ENCODE results near the gene TRAPPC6A. TPM values are rescaled to one million over a fixed set of nuclear protein-coding genes. Genes with fewer than 3 reads are reported as not detected.

Gene TRAPPC6A
- total RNA-seq (2014; rRNA removed; shearing (Covaris generic)) = 4.3 and 8.4 TPM in 2 replicates

GRCh38 chr19:45177817-45178261, at the start of gene TRAPPC6A:
Gene TRAPPC6A, minus strand, starts transcription at chr19:45178237. Its CDS starts 19 bp downstream, at chr19:45178218.
- DNase-seq (ENCODE audit: low read depth) = peak; percentile 81

DNA sequence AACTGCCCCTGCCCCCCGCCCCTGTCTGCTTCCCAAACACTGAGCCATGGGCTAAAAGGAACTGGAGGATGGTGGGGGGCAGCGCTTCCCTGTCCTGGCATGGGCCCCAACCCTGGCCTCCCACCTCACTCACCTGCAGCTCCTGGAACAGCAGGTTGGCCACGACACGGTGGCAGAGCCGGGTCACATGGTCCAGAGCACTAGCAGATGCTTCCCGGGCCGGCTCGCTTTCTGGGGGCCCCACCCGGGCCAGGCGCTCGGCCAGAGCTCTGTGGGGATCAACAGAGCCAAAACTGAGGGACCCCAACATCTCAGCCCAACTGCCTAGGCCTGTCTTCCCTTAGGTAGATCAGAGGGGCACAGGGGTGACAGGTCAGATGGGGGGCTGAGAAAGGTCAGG, 46.6 kb upstream of the TRAPPC6A start:
- DNase-seq (ENCODE audit: low read depth) = no peak

DNA sequence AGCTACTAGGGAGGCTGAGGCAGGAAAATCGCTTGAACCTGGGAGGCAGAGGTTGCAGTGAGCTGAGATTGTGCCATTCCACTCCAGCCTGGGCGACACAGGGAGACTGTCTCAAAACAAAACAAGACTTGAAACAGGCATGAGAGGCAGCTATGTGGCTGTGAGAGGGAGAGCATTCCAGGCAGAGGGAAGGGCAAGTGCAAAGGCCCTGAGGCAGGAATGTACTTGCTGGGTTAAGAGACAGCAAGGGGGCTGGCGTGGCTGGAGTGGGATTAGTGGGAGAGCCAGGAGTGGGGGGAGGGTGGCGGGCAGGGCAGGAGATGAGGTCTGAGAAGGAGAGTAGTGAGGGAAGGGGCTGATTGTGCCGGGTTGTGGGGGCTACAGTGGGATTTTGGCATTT, 45.8 kb upstream of the TRAPPC6A start:
- no peak for DNase-seq (ENCODE audit: low read depth)

DNA sequence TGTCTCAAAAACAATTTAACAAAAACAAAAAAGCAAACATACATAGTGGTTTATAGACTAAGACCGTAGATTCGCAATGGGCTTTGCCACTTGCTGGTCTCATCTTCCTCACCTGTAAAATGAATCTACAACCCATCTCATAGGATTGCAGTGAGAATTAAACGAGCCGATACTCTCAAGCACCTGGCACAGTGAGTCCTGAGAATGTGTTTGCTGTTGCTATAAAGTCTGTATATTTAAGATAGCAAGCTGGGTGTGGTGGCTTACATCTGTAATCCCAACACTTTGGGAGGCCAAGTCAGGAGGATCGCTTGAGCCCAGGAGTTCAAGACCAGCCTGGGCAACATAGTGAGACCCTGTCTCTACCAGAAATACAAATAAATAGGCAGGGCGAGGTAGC, 44.7 kb upstream of the TRAPPC6A start:
- DNase-seq (ENCODE audit: low read depth) = no peak

DNA sequence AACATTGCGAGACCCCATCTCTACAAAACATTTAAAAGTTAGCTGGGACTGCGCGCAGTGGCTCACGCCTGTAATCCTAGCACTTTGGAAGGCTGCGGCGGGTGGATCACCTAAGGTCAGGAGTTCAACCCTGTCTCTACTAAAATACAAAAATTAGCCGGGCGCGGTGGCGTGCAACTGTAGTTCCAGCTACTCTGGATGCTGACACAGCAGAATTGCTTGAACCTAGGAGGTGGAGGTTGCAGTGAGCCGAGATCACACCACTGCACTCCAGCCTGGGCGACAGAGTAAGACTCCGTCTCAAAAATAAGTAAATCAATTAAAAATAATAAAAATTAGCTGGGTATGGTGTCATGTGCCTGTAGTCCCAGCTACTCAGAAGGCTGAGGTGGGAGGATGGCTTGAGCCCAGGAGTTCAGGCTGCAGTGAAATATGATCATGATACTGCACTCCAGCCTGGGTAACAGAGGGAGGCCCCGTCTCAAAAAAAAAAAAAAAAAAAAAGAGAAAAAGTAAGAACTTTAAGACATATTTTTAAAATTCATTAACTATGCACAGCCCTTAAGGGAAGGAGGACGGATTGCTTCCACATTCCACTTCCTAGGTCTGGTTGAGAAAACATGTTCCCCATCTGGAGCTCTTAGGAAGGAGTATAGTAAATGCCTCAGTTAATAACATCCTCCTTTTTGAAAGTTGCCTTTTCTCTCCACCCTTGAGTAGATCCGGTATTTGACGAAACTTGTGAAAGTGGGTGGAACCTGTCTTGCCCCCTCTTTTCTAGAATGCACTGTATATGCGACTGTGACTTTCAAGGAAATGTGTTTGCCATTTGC, 41.1 kb upstream of the TRAPPC6A start:
- DNase-seq (ENCODE audit: low read depth) = no peak

DNA sequence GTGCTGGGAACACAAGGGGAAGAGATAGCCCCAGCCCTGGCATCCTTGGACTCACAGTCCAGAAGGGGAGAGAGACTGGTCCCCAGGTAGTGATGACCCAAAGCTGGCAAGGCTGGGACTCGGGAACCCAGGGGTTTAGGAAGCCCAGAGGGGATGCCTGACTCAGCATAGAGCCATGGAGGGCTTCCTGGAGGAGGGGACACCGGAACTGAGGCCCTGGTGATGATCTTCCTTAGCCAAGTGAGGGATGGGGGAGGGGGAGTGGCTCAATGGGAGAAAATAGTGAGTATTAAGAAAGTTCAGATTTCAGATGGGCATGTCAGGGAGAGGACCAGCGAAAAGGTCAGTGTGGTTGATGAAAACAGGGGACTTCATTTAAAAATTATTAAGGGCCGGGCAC, 40.4 kb upstream of the TRAPPC6A start:
- DNase-seq (ENCODE audit: low read depth) = no peak

- no peak for DNase-seq (ENCODE audit: low read depth)
These were observed 39.9 kb upstream of the TRAPPC6A start for GRCh38 chr19:45217957-45218334.

GRCh38 chr19:45217193-45217956, 39.3 kb upstream of the TRAPPC6A start:
- DNase-seq (ENCODE audit: low read depth) = peak; percentile 18

GRCh38 chr19:45216667-45217066, 38.6 kb upstream of the TRAPPC6A start:
- DNase-seq (ENCODE audit: low read depth) = no peak

GRCh38 chr19:45215391-45216191, 37.6 kb upstream of the TRAPPC6A start:
- DNase-seq (ENCODE audit: low read depth) = peak; percentile 61

GRCh38 chr19:45213031-45213430, 35.0 kb upstream of the TRAPPC6A start:
- DNase-seq (ENCODE audit: low read depth) = no peak

GRCh38 chr19:45211751-45212381, 33.8 kb upstream of the TRAPPC6A start:
- DNase-seq (ENCODE audit: low read depth) = no peak

DNA sequence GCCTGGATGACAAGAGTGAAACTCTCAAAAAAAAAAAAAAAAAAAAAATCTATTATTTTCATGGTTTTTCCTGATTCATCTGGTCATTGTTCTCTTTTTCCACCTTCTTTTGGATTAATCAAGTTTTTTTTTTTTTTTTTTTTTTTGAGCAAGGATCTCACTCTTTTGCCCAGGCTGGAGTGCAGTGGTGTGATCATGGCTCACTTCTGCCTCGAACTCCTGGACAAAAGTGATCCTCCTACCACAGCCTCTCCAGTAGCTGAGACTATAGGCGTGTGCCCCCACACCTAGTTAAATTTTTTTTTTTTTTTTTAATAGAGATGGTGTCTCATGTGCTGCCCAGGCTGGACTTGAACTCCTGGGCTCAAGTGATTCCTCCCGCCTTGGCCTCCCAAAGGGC, 28.3 kb upstream of the TRAPPC6A start:
- DNase-seq (ENCODE audit: low read depth) = no peak

GRCh38 chr19:45205810-45206209, 27.8 kb upstream of the TRAPPC6A start:
- DNase-seq (ENCODE audit: low read depth) = no peak

- no peak for DNase-seq (ENCODE audit: low read depth)
These were observed 24.6 kb upstream of the TRAPPC6A start for GRCh38 chr19:45202637-45203036.

GRCh38 chr19:45200568-45200967, 22.5 kb upstream of the TRAPPC6A start:
- DNase-seq (ENCODE audit: low read depth) = no peak

DNA sequence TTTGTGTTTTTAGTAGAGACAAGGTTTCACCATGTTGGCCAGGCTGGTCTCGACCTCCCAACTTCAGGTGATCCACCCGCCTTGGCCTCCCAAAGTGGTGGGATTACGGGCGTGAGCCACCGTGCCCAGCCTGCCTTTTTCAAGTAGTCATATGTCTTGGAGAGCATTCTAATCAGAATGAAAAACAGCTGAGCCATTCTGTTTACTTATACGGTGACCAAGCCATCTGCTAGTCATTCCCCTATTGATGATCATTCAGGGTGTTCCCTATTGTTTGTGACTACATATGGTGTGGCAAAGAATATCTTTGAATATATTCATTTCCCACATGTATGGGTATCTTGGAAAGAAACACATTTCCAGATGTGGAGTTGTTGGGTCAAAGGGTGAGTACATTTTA, 17.7 kb upstream of the TRAPPC6A start:
- DNase-seq (ENCODE audit: low read depth) = no peak

- DNase-seq (ENCODE audit: low read depth) = no peak
These were observed 13.3 kb upstream of the TRAPPC6A start for GRCh38 chr19:45191375-45191774.

DNA sequence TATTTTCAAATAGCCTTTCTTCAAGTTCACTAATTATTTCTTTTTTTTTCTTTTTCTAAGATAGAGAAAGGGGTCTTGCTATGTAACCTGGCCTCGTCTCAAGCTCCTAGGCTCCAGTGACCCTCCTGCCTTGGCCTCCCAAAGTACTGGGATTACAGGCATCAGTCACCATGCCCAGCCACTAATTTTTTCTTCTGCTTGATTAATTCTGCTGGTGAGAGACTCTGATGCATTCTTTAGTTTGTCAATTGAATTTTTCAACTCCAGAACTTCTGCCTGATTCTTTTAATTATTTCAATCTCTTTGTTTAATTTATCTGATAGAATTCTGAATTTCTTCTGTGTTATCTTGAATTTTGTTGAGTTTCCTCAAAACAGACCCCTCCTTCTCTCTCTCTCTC, 11.9 kb upstream of the TRAPPC6A start:
- no peak for DNase-seq (ENCODE audit: low read depth)

DNA sequence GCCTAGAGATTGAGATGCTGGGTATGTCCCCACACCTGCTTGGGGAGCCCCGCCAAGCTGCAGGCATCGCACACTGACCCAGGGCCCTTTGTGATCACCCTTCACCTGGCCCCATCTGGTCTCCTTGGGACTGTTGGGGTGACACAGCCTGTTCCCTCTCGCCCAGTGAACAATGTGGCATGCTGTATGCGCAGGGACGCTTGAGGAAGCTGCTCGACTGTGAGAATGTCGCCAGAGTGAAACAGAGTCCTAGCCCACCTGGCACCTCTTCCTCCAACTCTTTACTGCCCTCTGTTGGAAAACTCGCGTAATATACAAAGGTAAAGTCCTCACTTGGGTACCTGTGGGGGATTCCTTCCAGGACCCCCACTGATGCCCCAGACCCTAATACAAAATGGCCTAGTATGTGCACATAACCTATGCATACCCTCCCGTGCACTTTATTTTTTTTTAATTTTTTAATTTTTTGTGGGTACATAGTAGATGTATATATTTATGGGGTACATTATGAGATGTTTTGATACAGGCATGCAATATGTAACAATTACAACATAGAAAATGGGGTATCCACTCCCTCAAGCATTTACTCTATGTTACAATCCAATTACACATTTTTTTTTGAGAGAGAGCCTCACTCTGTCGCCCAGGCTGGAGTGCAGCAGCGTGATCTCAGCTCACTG, 9.5 kb upstream of the TRAPPC6A start:
- no peak for DNase-seq (ENCODE audit: low read depth)

Measured in Daoy (cell line).